ENCODE data around the gene FAM184B.

GRCh38 chr4:17667253-17667652 lies 114.2 kb downstream of the FAM184B start:
- TF ChIP-seq ZIC2 (tag by site-specific recombination; IDR thresholded peaks at IDR 0.05) (no peak), ZNF558 (tag by site-specific recombination; IDR thresholded peaks at IDR 0.05) (no peak), ZBTB7A (tag by site-specific recombination; IDR thresholded peaks at IDR 0.05; ENCODE audit: low read depth) (no peak), CTCF (tag by site-specific recombination; IDR thresholded peaks at IDR 0.05) (no peak), REST (tag by site-specific recombination; IDR thresholded peaks at IDR 0.05) (no peak), SP2 (tag by site-specific recombination; IDR thresholded peaks at IDR 0.05) (no peak), ZFP3 (tag by site-specific recombination; IDR thresholded peaks at IDR 0.05; ENCODE audit: low read depth) (no peak), ZNF19 (tag by site-specific recombination; IDR thresholded peaks at IDR 0.05; ENCODE audit: low read depth) (no peak), ZNF747 (tag by site-specific recombination; IDR thresholded peaks at IDR 0.05) (no peak), ZNF514 (tag by site-specific recombination; IDR thresholded peaks at IDR 0.05) (no peak), ZNF184 (tag by site-specific recombination; IDR thresholded peaks at IDR 0.05) (no peak), ZNF701 (tag by site-specific recombination; IDR thresholded peaks at IDR 0.05) (no peak)
